ENCODE measurements around the gene PDLIM1.

- TF ChIP-seq CTCF (conservative IDR thresholded peaks at IDR 0.05; ENCODE audit: low read length), result no peak
- TF ChIP-seq EZH2phosphoT487 (IDR thresholded peaks at IDR 0.05; ENCODE audit: borderline replicate concordance), result no peak
Measured at GRCh38 chr10:95257849-95258248, 33.0 kb downstream of the PDLIM1 start.
